GM10266 (cell line): ENCODE results near the gene RAB3C.
A peak's percentile ranks its signal among the peaks of the same experiment; 100 is the strongest.

Experiments
- DNase-seq: peaks from one replicate; pipeline ENCODE4 v3.0.0; 2012; ENCODE audit errors: extremely low spot score
- CTCF ChIP-seq: IDR thresholded peaks from 2 replicates; pipeline ENCODE4 v1.5.1; 2012; ENCODE audit warnings: mild to moderate bottlenecking, low read depth; ENCODE audit not compliant: control insufficient read depth, insufficient read depth; ENCODE audit errors: missing control alignments

Gene RAB3C

GRCh38 chr5:58872670-58873273 is 289.9 kb downstream of the RAB3C start:
- TF ChIP-seq CTCF: no peak
- DNase-seq: no peak

DNA sequence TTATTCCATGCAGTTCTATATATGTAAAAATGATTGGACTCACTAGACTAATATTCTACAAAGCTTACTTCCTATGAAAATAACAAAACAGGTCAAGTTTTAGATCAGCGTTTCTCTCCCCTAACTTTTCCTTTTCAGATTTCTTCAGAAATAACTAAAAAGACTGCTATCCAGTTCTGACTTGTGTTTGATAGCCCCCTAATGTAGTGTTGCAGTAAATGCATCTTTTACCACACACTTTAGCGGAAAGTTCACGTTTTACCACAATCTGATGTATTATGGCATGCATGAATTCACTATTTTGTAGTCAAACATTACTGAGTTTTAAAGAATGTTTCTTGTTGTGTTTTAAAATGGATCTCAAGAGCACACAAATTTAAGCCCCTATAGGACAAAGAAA is 292.7 kb downstream of the RAB3C start:
- no peak for TF ChIP-seq CTCF
- DNase-seq: no peak

DNA sequence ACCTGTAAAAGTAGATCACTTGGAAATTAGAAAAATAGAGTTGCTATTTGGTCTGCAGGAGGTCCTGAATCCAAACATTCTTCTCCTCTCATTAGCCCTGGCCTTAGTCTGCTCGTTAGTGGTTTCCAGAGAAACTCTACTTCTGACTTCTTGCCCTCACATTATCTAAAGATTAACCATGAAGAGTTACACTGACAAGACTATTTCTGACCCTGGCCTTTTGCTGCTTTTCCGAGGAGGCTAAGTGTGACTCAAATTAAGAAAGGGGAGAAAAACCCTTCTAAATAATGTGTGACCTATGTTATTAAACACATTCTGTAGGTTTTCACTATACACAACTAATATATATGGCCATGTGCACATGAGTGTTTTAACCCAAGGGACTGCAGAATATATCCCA is 302.4 kb downstream of the RAB3C start:
- TF ChIP-seq CTCF: no peak

GRCh38 chr5:58886315-58887207 is 303.7 kb downstream of the RAB3C start:
- TF ChIP-seq CTCF: peak; percentile 84
- peak; percentile 64 for DNase-seq

More for the DNA sequence above, 302.4 kb downstream of the RAB3C start:
- DNase-seq: no peak

DNA sequence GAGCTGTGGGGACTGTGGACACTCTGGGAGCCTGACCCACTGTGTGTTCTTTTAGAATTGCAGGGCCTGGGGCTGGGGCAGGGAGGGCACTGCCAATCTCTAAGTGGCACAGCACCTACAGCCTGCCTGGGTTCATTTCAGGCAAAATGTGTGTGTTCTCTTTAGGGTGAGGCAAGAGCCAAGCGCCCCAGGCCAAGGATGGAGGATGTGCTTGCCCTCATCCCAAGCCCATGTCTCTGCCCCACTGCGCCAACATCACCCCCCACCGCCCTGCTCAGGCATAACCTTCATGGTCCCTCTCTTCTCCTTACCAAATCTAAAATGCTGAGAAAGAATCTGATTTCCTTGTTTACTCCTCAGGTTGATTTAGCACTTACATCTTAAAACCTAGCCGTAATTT is 304.4 kb downstream of the RAB3C start:
- no peak for DNase-seq
- no peak for TF ChIP-seq CTCF

GRCh38 chr5:58887721-58888409 is 305.0 kb downstream of the RAB3C start:
- DNase-seq: no peak
- no peak for TF ChIP-seq CTCF
